K562 (cell line): ENCODE results near the gene CCNY. TPM values are rescaled to one million over a fixed set of nuclear protein-coding genes. Genes with fewer than 3 reads are reported as not detected.

ENCODE experiments used
- ATAC-seq: fragments of 200-7000 bp; cut with Tn5 transposase; 3 replicates; pipeline ENCODE4 v1.9.1; 2020; ENCODE audit warnings: moderate library complexity
- BruUV-seq: library from RNA; stranded (reverse); fragments of 400-500 nt; replicated peaks from 2 replicates; lab custom pipeline; 2021; lab: Mats Ljungman, UMichigan
- CTCF ChIA-PET: fragments of 300-600 bp; formaldehyde crosslinking; extraction: SDS; loops from one replicate; lab custom pipeline; 2021; ENCODE audit warnings: low intra/inter-chr PET ratio; lab: Yijun Ruan, JAX
- POLR2A ChIA-PET: fragments of 300-600, 350-650 bp; sonication (Branson Sonifier 250); formaldehyde crosslinking; extraction: SDS; loops from one replicate; lab custom pipeline; 2021; ENCODE audit warnings: antibody characterized with exemption, inconsistent platforms; lab: Yijun Ruan, JAX
- DNase-seq, 4 experiments: peaks; one replicate each; pipeline versions ENCODE4 v3.0.0 to v3.0.0-alpha.2; 2011 to 2018; ENCODE audit warnings: low spot score in 3 of 4, mixed read lengths in 3 of 4; ENCODE audit errors: extremely low read depth in 1 of 4
- FAIRE-seq: peaks from 2 replicates; lab custom pipeline; 2011; peaks lifted over from hg19 to GRCh38; lab: Jason Lieb, UNC
- H2AFZ ChIP-seq: 2 replicates; pipeline ENCODE4 v1.6.0; 2011; ENCODE audit warnings: low read depth, low read length, control low read depth, inconsistent platforms
- H3K27ac ChIP-seq: fragments of 200-600 bp; 3 replicates; pipeline ENCODE4 v1.8.0; 2011; ENCODE audit warnings: low read depth, mild to moderate bottlenecking, control low read depth, inconsistent platforms, low read length, moderate library complexity, mixed read lengths; ENCODE audit errors: extremely low read depth
- H3K27me3 ChIP-seq, 2 experiments: fragments of 300-600 bp in 1 of 2; 2 replicates in 1 of 2; 3 replicates in 1 of 2; pipeline versions ENCODE4 v1.6.0 to v1.8.0; 2011; ENCODE audit warnings: inconsistent platforms in 2 of 2, low read length in 2 of 2, mild to moderate bottlenecking in 1 of 2, mixed read lengths in 1 of 2, moderate library complexity in 1 of 2; ENCODE audit not compliant: control insufficient read depth in 2 of 2, insufficient read depth in 2 of 2
- H3K36me3 ChIP-seq: fragments of 300-600 bp; 3 replicates; pipeline ENCODE4 v1.8.0; 2011; ENCODE audit warnings: mild to moderate bottlenecking, low read length, inconsistent platforms; ENCODE audit not compliant: control insufficient read depth, insufficient read depth
- H3K4me1 ChIP-seq, 2 experiments: fragments of 200-600 bp in 1 of 2; replicated peaks in 1 of 2; 2 replicates in 1 of 2; 3 replicates in 1 of 2; pipeline versions ENCODE4 v1.5.1 to v1.8.0; 2011; ENCODE audit warnings: inconsistent platforms in 2 of 2, low read length in 2 of 2, mild to moderate bottlenecking in 1 of 2, mixed read lengths in 1 of 2, moderate library complexity in 1 of 2; ENCODE audit not compliant: control insufficient read depth in 2 of 2, insufficient read depth in 2 of 2
- H3K4me2 ChIP-seq: 2 replicates; pipeline ENCODE4 v1.6.1; 2011; ENCODE audit warnings: low read length, control low read depth, inconsistent platforms, mixed read lengths; ENCODE audit not compliant: insufficient read depth
- H3K4me3 ChIP-seq: fragments of 200-600 bp; sonication (generic), shearing (Covaris generic); 2 replicates; pipeline ENCODE4 v1.5.1; 2016; ENCODE audit warnings: control low read depth, inconsistent platforms
- H3K79me2 ChIP-seq: fragments of 200-600 bp; 3 replicates; pipeline ENCODE4 v1.8.0; 2011; ENCODE audit warnings: low read length, inconsistent platforms; ENCODE audit not compliant: control insufficient read depth, insufficient read depth
- H3K9ac ChIP-seq, 2 experiments: 2 replicates each; pipeline versions ENCODE4 v1.6.0 to v1.6.1; 2011; ENCODE audit warnings: low read depth in 2 of 2, low read length in 2 of 2, control low read depth in 1 of 2, inconsistent platforms in 1 of 2, mild to moderate bottlenecking in 1 of 2, mixed read lengths in 1 of 2; ENCODE audit not compliant: insufficient read depth in 1 of 2
- H3K9me1 ChIP-seq: one replicate; pipeline ENCODE4 v1.6.0; 2011; ENCODE audit warnings: inconsistent platforms, mild to moderate bottlenecking, low read length, moderate library complexity; ENCODE audit not compliant: control insufficient read depth, insufficient read depth
- H3K9me3 ChIP-seq: replicated peaks from 2 replicates; pipeline ENCODE4 v1.5.1; 2011; ENCODE audit warnings: low read depth, low read length, inconsistent platforms; ENCODE audit not compliant: control insufficient read depth, insufficient read depth
- H4K20me1 ChIP-seq: replicated peaks from 2 replicates; pipeline ENCODE4 v1.6.1; 2011; ENCODE audit warnings: low read length, inconsistent platforms, mixed read lengths; ENCODE audit not compliant: control insufficient read depth, insufficient read depth
- CHCHD3 ChIP-seq: fragments of 250-450 bp; sonication (Bioruptor Pico); IDR thresholded peaks from 2 replicates; pipeline ENCODE4 v2.1.2; 2022; ENCODE audit warnings: mild to moderate bottlenecking
- FOS ChIP-seq: IDR thresholded peaks from 3 replicates; pipeline ENCODE4 v1.6.1; 2011; ENCODE audit not compliant: insufficient read length; ENCODE audit errors: extremely low read depth
- FOSL1 ChIP-seq: fragments of 200-800 bp; sonication (Bioruptor generic); conservative IDR thresholded peaks from 2 replicates; pipeline ENCODE4 v1.6.1; 2016; ENCODE audit warnings: missing genetic modification characterization, missing compliant biosample characterization
- GTF2F1 ChIP-seq: IDR thresholded peaks from 2 replicates; pipeline ENCODE4 v1.6.1; 2011; ENCODE audit warnings: low read depth, low read length, improper control_type of control experiment
- HNRNPK ChIP-seq: fragments of 200-400 bp; formaldehyde crosslinking; IDR thresholded peaks from one replicate; pipeline ENCODE4 v1.6.1; 2018; ENCODE audit warnings: mild to moderate bottlenecking, low read depth, low read length; ENCODE audit not compliant: poor library complexity, severe bottlenecking
- LCOR ChIP-seq: sonication (generic); formaldehyde crosslinking; IDR thresholded peaks from 2 replicates; pipeline ENCODE4 v1.8.0; 2022; ENCODE audit warnings: mild to moderate bottlenecking, missing genetic modification reagents
- PRDM10 ChIP-seq: fragments of 450-650 bp; IDR thresholded peaks from 2 replicates; pipeline ENCODE4 v1.6.1; 2018; ENCODE audit not compliant: partially characterized antibody
- SMARCE1 ChIP-seq: fragments of 450-650 bp; IDR thresholded peaks from 2 replicates; pipeline ENCODE4 v1.7.1; 2016; ENCODE audit warnings: mild to moderate bottlenecking
- TBL1XR1 ChIP-seq, 2 experiments: IDR thresholded peaks; 2 replicates each; pipeline ENCODE4 v1.6.1; 2012; ENCODE audit warnings: improper control_type of control experiment in 2 of 2, low read length in 2 of 2, mild to moderate bottlenecking in 1 of 2
- TEAD2 ChIP-seq: fragments of 450-650 bp; IDR thresholded peaks from 2 replicates; pipeline ENCODE4 v1.6.1; 2016; ENCODE audit warnings: missing genetic modification characterization, control low read depth, missing compliant biosample characterization
- ZNF174 ChIP-seq: fragments of 250-450 bp; sonication (Bioruptor Pico); IDR thresholded peaks from 2 replicates; pipeline ENCODE4 v1.4.0; 2020; ENCODE audit warnings: mild to moderate bottlenecking
- WGBS: fragments of 100-300 bp; shearing (Covaris generic); methylation state at CpG from one replicate; pipeline ENCODE4 v1.1.6; 2016; ENCODE audit warnings: low coverage, mixed read lengths; ENCODE audit not compliant: insufficient coverage; ENCODE audit errors: missing lambda C conversion rate; 5-methylcytosine and 5-hydroxymethylcytosine counted together
- in situ Hi-C: fragments of 300-500 bp; cut with MboI; formaldehyde crosslinking; loops from 4 replicates; pipeline ENCODE4 v1.15.0; 2018; ENCODE audit warnings: inconsistent platforms, mixed read lengths
- intact Hi-C: fragments of 100-400 bp; cut with micrococcal nuclease; formaldehyde crosslinking; loops from 2 replicates; pipeline ENCODE4 v1.14.2; 2022
- polyA plus RNA-seq, 8 experiments: library from polyadenylated mRNA; depleted of rRNA in 4 of 8; stranded (reverse) in 5 of 8; unstranded in 3 of 8; fragments of >200 nt; fragmentation: Nextera tagmentation in 2 of 8; fragmentation: Illumina TruSeq in 1 of 8; extraction: Ambion mirVana in 2 of 8; extraction: Trizol in 1 of 8; gene quantifications; 2 replicates each; pipeline versions ENCODE4 v1.2.1 to v1.2.3, GENCODE V29; 2011 to 2014; ENCODE audit warnings: inconsistent platforms in 1 of 8, missing spikeins in 1 of 8
- total RNA-seq, 7 experiments: library from RNA; depleted of rRNA in 6 of 7; stranded (reverse); fragments of >200 nt in 6 of 7; fragmentation: Illumina TruSeq in 2 of 7; extraction: Trizol in 2 of 7; gene quantifications; 2 replicates each; pipeline versions ENCODE4 v1.2.1 to v1.2.3, GENCODE V29; 2011 to 2021; ENCODE audit warnings: low replicate concordance in 1 of 7

CCNY gene
- total and polyA plus RNA-seq, 9 of the 15 experiments (the other 6 are each of a cell fraction or from before 2014, with no cell fraction given) = 8.4 to 109 (median 38.6) TPM

GRCh38 chr10:35421553-35422178, 85.4 kb downstream of the CCNY start:
- ATAC-seq = peak; percentile 15; the same call in 1 of the 3 replicates
- Histone ChIP-seq H3K4me1 (peaks cover 0 to 24% of the 10 kb centered on the region in 2 experiments; a peak in 3 of 5 replicates), H3K27me3 (no peaks in the 10 kb centered on the region), H3K9me3 (no peaks in the 10 kb centered on the region), H3K4me3 (no peak overlapping the region), H3K4me2 (no peak overlapping the region; the same call in 1 of the 2 replicates), H3K27ac (peak overlapping the region; percentile 36; the same call in 2 of the 3 replicates), H4K20me1 (peaks cover 15% of the 10 kb centered on the region), H2AFZ (no peak overlapping the region), H3K79me2 (peaks cover 98% of the 10 kb centered on the region), H3K9ac (no peak overlapping the region), H3K9me1 (peaks cover 6% of the 10 kb centered on the region), H3K36me3 (peaks cover 4% of the 10 kb centered on the region; the same call in 1 of the 3 replicates)
- no peak for DNase-seq
- intact Hi-C loops (no loop called here), in situ Hi-C loops (no loop called here)
- FAIRE-seq = peak; percentile 26
- TF ChIP-seq GTF2F1 (no peak), FOSL1 (peak; percentile 13; the same call in 1 of the 2 replicates)
- ChIA-PET CTCF (no interaction called here), POLR2A (interaction anchor here (0.9 to 1.8 kb wide), 4 partner anchors 8 to 42 kb away, joined by 3 to 8 read pairs (median 6); no protein-coding TSS in a partner anchor)
- no TSS peak for BruUV-seq
- 57% methylated on average over 5 of the region's 5 CpGs for WGBS

GRCh38 chr10:35422228-35422627, 85.9 kb downstream of the CCNY start:
- no TSS peak for BruUV-seq
- no peak overlapping the region for H3K4me3 ChIP-seq
- peaks cover 6% of the 10 kb centered on the region for H3K9me1 ChIP-seq
- H3K27me3 ChIP-seq = no peaks in the 10 kb centered on the region
- ATAC-seq (peak; percentile 70), DNase-seq (peak in 1 of 4 experiments; percentile 51), FAIRE-seq (peak; percentile 74)
- peak overlapping the region; percentile 6; the same call in 1 of the 2 replicates for H3K4me2 ChIP-seq
- no peak overlapping the region for H3K9ac ChIP-seq
- in situ Hi-C loops (no loop called here), intact Hi-C loops (no loop called here)
- H3K9me3 ChIP-seq = no peaks in the 10 kb centered on the region
- H3K36me3 ChIP-seq = peaks cover 4% of the 10 kb centered on the region; the same call in 1 of the 3 replicates
- H2AFZ ChIP-seq = no peak overlapping the region
- H3K27ac ChIP-seq = peak overlapping the region; percentile 32; the same call in 2 of the 3 replicates
- POLR2A ChIA-PET = interaction anchor here (0.7 to 1.8 kb wide), 4 partner anchors 9 to 43 kb away, joined by 3 to 8 read pairs (median 5); no protein-coding TSS in a partner anchor
- CTCF ChIA-PET = no interaction called here
- 19% methylated on average over 5 of the region's 5 CpGs for WGBS
- H3K4me1 ChIP-seq = peaks cover 0 to 20% of the 10 kb centered on the region in 2 experiments; a peak in 3 of 5 replicates
- peaks cover 98% of the 10 kb centered on the region for H3K79me2 ChIP-seq
- H4K20me1 ChIP-seq = peaks cover 10% of the 10 kb centered on the region; the same call in 1 of the 2 replicates
- TF ChIP-seq TBL1XR1 (IDR thresholded peaks at IDR 0.05; ENCODE audit: low read length in 2 of 2) (no peak), HNRNPK (no peak), LCOR (CRISPR knock-in tag) (no peak), ZNF174 (CRISPR knock-in tag) (no peak), TEAD2 (tag) (no peak), CHCHD3 (CRISPR knock-in tag) (no peak), SMARCE1 (no peak), FOS (no peak), PRDM10 (no peak)
